Kidney epithelial cell (primary cell): Measurements from ENCODE around the gene AP3S2. TPM values are rescaled to one million over a fixed set of nuclear protein-coding genes. Genes with fewer than 3 reads are reported as not detected.

Source experiments
- DNase-seq: peaks from one replicate; pipeline ENCODE4 v3.0.0-alpha.2; 2010; ENCODE audit warnings: low read depth
- H3K27me3 ChIP-seq: 2 replicates; pipeline ENCODE4 v1.6.0; 2011; ENCODE audit warnings: low read length; ENCODE audit not compliant: control insufficient read depth, insufficient read depth
- H3K36me3 ChIP-seq: 2 replicates; pipeline ENCODE4 v1.5.1; 2011; ENCODE audit warnings: low read length; ENCODE audit not compliant: control insufficient read depth, insufficient read depth
- H3K4me3 ChIP-seq: 2 replicates; pipeline ENCODE4 v1.5.1; 2011; ENCODE audit warnings: low read depth, mild to moderate bottlenecking, control low read depth, low read length
- CTCF ChIP-seq: IDR thresholded peaks from 2 replicates; pipeline ENCODE4 v1.5.1; 2011; ENCODE audit warnings: mild to moderate bottlenecking, moderate library complexity, low read length, control low read depth, inconsistent platforms; ENCODE audit not compliant: insufficient read depth, poor library complexity, severe bottlenecking
- total RNA-seq: library from RNA; depleted of rRNA; stranded (reverse); fragments of >200 nt; gene quantifications from 2 replicates; pipeline ENCODE4 v1.2.3, GENCODE V29; 2015

Gene AP3S2
- total RNA-seq, 1 donor from 2014 or later, result 66.6 TPM

GRCh38 chr15:89912674-89913396 is 19.0 kb upstream of the AP3S2 start, which contains the start of gene ARPIN:
ARPIN (minus strand) TSS chr15:89912952; CDS start chr15:89912835, 117 bp downstream.
- H3K27me3 ChIP-seq, result no peaks in the 10 kb centered on the region
- DNase-seq, result no peak
- H3K4me3 ChIP-seq, result peak within 1 kb of the TSS; percentile 61
- H3K36me3 ChIP-seq, result no peaks in the 10 kb centered on the region
- no peak for TF ChIP-seq CTCF

- peak overlapping the region; percentile 61 for H3K4me3 ChIP-seq
- TF ChIP-seq CTCF, result no peak
- H3K27me3 ChIP-seq, result no peaks in the 10 kb centered on the region
- H3K36me3 ChIP-seq, result no peaks in the 10 kb centered on the region
- no peak for DNase-seq
Measured at GRCh38 chr15:89912145-89912673, 18.4 kb upstream of the AP3S2 start.

- no peak for DNase-seq
- H3K36me3 ChIP-seq, result no peaks in the 10 kb centered on the region
- H3K27me3 ChIP-seq, result no peaks in the 10 kb centered on the region
- no peak for TF ChIP-seq CTCF
- no peak overlapping the region for H3K4me3 ChIP-seq
Measured at GRCh38 chr15:89910891-89911626, 17.3 kb upstream of the AP3S2 start.

GRCh38 chr15:89909611-89910010 is 15.8 kb upstream of the AP3S2 start:
- H3K4me3 ChIP-seq, result no peak overlapping the region
- no peaks in the 10 kb centered on the region for H3K27me3 ChIP-seq
- no peak for TF ChIP-seq CTCF
- H3K36me3 ChIP-seq, result no peaks in the 10 kb centered on the region
- no peak for DNase-seq

GRCh38 chr15:89908226-89908625 is 14.4 kb upstream of the AP3S2 start:
- Histone ChIP-seq H3K36me3 (no peaks in the 10 kb centered on the region), H3K27me3 (no peaks in the 10 kb centered on the region), H3K4me3 (no peak overlapping the region)
- no peak for TF ChIP-seq CTCF
- no peak for DNase-seq

GRCh38 chr15:89907289-89907688 is 13.5 kb upstream of the AP3S2 start:
- Histone ChIP-seq H3K27me3 (no peaks in the 10 kb centered on the region), H3K4me3 (no peak overlapping the region), H3K36me3 (no peaks in the 10 kb centered on the region)
- TF ChIP-seq CTCF, result no peak
- no peak for DNase-seq
